Measurements from ENCODE around the gene MPP1.

GRCh38 chrX:154804261-154804956 lies 876 bp downstream of the MPP1 start:
- TF ChIP-seq, protein P1, sequence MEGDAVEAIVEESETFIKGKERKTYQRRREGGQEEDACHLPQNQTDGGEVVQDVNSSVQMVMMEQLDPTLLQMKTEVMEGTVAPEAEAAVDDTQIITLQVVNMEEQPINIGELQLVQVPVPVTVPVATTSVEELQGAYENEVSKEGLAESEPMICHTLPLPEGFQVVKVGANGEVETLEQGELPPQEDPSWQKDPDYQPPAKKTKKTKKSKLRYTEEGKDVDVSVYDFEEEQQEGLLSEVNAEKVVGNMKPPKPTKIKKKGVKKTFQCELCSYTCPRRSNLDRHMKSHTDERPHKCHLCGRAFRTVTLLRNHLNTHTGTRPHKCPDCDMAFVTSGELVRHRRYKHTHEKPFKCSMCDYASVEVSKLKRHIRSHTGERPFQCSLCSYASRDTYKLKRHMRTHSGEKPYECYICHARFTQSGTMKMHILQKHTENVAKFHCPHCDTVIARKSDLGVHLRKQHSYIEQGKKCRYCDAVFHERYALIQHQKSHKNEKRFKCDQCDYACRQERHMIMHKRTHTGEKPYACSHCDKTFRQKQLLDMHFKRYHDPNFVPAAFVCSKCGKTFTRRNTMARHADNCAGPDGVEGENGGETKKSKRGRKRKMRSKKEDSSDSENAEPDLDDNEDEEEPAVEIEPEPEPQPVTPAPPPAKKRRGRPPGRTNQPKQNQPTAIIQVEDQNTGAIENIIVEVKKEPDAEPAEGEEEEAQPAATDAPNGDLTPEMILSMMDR (conservative IDR thresholded peaks at IDR 0.05; ENCODE audit: low read length) = no peak
- no peak for TF ChIP-seq EZH2phosphoT487 (IDR thresholded peaks at IDR 0.05; ENCODE audit: borderline replicate concordance)

All from Loucy (cell line).